Pons (tissue), 1 donor: ENCODE results near the gene B3GNT3.
"Not testable (repeated sequence)": the region's sequence is repeated elsewhere in the genome, so short reads cannot be mapped to it uniquely, and the experiment has no call there.

Experiments used
- DNase-seq: peaks from one replicate; pipeline ENCODE4 v3.0.0-alpha.2; 2016; ENCODE audit warnings: low spot score

The B3GNT3 gene

DNA sequence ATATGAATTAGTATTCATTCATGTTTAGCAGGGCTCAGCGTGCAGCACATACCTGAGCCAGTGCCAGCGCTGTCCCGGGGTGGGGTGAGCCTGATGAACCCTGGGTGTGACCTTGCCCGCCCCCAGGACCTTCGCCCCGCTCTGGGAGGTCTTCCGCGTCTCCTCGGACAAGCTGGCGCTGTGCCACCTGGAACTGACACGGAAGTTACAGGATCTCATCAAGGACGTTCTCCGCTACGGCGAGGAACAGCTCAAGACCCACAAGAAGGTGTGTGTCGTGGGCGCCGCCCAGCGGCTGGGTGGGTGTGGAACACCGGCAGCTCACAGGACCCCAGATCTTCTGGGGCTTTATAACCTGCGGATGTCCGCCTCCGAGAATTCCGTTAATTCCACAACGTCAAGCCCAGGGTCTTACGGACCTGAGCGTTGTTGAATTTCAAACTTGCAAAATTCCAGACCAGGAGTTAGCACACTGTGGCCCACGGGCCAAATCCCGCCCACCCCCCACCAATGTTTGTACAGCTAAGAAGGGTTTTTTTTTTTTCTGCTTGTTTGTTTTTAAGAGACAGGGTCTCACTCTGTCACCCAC lies 28.3 kb upstream of the B3GNT3 start:
- DNase-seq: peak; percentile 81

DNA sequence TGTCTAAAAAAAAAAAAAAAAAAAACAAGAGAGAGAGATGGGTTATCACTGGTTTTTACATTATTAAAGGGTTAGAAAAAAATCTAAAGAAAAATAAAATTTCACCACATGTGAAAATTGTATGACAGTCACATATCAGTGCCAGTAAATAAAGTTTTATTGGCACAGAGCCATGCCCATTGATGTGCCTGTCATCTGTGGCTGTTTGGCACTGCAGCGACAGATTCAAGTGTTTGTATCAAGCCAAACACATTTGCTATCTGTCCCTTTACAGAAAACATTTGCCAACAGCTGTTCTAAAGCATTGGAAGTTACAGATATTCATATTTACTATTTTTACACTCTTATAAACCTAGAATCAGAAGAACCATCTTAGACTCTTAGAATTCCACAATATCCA lies 27.4 kb upstream of the B3GNT3 start:
- peak; percentile 50 for DNase-seq

DNA sequence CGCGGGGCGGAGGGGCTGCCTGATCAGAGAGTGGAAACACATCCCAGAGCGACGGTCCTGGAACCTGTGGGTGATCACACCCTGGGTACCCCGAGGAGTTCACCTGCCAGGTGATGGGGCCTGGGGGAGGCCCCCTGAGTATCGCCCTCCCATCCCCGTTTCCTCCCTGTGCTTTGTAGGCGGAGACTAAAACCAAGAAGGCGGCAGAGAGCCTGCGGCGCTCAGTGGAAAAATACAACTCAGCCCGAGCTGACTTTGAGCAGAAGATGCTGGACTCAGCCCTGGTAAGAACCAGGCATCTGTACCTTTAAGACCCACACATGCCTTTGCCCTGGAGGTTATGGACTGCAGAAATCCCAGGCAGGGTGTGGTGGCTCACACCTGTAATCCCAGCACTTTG lies 24.3 kb upstream of the B3GNT3 start:
- DNase-seq: no peak

DNA sequence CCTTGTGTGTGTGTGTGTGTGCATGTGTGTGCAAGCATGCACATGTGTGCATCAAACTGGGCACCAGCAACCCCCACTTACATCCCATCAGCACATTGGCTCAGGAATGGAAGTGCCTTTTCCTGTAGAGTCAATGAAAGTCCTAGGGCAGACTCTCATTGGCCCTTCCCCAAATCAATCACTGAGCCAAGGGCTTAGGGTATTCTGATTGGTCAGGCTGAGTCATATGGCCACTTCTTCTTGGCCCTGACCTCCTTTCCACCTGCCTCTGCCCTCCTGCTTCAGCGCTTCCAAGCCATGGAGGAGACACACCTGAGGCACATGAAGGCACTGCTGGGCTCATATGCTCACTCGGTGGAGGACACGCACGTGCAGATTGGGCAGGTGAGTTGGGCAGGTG lies 22.8 kb upstream of the B3GNT3 start:
- DNase-seq: no peak

DNA sequence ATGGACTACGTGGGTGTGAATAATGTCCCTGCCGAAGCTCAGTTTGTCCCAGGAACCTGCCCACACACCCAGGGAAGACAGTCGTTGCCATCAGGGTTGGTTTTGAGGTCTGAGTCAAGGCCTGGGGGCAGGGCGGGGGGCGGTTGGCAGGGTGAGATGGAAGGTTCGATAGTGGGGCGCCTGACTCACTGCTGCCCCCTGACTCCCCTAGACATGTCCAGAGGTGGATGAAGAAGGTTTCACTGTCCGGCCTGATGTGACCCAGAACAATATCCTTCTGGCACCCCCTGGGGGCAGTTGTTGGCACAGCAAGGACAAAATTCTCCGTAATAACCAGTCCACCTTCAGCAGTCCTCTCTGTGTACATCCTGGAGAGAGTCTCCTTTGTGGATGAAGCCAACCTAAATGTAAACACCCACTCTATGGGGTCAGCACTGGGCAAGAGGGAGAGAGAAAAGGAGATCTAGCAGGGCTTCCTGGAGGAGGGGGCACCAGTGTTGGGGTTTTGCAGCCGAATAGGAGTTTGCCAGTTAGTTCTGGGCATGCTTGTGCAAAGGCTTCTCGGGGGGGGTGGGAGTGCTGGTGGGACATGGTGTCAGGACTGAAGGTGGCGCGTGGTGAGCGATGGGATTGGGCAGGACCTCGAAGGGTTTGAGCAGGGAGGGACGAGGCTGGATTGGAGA lies 19.6 kb upstream of the B3GNT3 start:
- no peak for DNase-seq

DNA sequence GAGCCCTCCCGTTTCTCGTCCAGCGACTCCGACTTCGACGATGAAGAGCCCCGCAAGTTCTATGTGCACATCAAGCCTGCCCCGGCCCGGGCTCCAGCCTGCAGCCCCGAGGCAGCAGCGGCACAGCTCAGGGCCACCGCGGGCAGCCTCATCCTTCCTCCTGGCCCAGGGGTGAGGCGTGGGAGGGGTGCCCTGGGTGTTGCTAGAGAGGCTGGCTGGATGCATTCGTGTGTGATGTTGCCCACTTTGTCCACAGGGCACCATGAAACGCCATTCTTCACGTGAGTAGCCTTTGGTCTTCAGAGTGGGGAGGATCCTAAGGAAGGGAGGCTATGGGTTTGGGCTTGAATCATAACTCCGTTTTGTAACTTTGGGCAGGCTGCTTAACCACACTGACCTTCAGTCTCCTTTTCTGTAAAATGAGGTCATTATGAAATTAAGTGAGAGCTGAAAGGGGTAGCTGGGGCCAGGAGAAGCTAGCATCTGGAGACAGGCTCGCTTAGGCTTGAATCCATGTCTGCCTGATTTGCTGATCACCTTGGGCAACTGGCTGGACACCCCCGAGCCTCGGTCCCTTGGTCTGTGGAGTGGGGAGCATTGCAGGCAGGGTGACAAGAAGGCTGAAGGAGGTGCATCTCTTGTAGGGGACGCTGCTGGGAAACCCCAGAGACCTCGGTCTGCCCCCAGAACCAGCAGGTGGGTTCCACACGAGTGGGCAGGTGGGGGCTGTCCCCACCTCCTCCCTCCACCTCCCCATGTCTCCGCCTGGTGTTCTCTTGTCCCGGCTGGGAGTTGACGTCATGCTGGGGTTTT lies 18.7 kb upstream of the B3GNT3 start:
- DNase-seq: no peak

DNA sequence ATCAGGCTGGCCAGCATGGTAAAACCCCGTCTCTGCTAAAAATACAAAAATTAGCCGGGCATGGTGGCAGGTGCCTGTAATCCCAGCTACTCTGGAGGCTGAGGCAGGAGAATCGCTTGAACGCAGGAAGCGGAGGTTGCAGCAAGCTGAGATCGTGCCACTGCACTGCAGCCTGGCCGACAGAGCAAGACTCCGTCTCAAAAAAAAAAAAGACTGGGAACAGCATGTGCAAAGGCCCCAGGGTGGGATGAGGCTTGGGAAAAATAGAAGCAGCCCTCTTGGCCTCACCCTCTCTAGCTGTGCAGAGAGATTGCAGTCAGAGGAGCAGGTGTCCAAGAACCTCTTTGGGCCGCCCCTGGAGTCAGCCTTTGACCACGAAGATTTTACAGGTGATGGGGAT lies 17.1 kb upstream of the B3GNT3 start:
- not testable (repeated sequence) for DNase-seq

DNA sequence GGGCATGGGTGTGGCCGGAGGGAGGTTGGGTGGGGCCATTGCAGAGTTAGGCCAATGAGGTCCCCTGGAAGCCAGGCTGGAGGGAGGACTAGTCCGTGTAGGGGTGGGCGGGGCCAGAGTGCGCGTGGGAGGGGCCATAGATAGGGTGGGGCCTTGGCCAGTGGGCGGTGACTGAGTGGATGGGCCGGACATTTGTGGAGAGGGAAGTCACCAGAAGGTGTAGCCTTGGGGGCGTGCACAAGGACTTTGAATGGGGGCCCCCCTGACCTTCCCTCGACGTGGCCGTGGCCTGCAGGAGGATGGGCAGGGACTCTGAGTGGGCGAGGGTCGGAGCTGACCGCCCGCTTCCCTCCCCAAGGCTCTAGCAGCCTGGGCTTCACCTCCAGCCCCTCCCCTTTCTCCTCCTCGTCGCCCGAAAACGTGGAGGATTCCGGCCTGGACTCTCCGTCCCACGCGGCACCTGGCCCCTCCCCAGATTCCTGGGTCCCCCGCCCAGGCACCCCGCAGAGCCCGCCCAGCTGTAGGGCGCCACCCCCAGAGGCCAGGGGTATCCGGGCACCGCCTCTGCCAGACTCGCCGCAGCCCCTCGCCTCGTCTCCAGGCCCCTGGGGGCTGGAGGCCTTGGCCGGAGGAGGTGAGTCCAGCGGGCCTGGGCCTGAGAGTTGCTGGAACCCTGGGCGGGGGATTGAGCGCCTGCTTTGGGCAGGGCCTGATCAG lies 16.5 kb upstream of the B3GNT3 start:
- no peak for DNase-seq

DNA sequence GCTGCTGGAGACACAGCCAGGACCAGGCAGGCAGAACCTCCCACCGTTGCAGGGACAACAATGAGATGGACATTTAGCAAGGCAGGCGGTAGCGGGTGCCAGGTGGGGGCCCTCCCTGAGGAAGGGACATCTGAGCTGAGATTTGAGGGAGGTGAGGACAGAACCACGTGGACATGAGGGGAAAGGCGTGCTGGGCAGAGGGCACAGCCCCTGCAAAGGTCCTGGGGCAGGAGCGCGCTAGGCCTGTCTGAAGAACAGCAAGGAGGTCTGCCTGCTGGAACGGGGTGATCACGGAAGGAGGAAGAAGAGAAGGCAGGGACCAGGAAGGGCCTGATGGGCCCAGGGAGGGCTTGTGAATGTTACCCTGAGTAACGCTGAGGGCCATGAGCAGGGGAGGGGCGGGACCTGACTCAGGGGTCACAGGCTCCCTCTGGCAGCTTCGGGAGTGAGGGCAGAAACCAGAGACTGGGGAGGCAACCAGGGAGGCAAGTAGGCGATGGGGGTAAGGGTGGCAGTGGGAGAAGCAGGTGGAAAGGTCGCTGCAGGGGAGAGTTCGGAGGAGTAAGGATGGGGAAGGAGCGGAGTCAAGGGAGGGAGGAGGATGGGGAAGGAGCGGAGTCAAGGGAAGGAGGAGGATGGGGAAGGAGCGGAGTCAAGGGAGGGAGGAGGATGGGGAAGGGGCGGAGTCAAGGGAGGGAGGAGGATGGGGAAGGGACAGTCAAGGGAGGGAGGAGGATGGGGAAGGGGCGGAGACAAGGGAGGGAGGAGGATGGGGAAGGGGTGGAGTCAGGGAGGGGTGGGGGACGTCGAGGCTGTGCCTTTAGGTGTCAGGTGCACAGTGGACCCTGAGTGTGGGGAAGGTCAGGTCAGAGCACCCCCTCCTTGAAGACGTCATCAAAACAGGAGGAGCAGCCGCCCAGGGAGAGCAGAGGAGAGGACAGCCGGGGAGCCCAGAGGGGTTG lies 15.7 kb upstream of the B3GNT3 start:
- peak; percentile 68 for DNase-seq

DNA sequence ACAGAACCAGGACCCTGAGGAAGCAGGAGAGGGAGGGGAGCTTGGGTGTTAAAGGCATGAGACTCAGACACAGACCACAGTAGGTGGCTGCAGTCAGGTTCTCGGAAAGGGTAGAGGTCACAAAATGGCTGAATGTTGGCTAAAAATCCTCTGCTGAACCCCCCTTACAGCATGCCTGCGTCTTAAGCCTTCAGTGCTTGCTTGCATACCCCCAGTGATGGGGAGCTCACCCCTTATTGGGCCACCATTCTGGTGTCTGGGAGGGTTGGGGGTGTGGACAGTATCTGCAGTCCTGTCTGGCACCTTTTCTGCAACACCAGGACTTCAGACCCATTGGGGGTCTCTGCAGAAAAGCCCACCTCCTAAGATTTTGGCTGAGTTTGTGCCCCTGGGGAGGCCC lies 14.2 kb upstream of the B3GNT3 start:
- DNase-seq: no peak

DNA sequence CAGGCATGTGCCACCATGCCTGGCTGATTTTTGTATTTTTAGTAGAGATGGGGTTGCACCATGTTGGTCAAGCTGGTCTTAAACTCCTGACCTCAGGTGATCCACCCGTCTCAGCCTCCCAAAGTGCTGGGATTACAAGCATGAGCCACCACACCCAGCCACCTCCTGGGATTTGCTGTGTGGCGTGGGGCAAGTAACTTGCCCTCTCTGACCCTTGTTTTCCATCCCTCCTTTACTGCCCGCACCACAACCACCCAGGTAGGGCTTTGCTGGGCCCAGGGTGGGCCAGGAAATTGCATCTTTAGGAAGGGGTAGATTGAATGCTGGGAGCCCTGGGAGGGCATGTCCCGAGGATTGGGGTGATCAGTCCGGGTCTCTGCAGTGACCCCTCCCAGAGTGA lies 11.2 kb upstream of the B3GNT3 start:
- DNase-seq: not testable (repeated sequence)

DNA sequence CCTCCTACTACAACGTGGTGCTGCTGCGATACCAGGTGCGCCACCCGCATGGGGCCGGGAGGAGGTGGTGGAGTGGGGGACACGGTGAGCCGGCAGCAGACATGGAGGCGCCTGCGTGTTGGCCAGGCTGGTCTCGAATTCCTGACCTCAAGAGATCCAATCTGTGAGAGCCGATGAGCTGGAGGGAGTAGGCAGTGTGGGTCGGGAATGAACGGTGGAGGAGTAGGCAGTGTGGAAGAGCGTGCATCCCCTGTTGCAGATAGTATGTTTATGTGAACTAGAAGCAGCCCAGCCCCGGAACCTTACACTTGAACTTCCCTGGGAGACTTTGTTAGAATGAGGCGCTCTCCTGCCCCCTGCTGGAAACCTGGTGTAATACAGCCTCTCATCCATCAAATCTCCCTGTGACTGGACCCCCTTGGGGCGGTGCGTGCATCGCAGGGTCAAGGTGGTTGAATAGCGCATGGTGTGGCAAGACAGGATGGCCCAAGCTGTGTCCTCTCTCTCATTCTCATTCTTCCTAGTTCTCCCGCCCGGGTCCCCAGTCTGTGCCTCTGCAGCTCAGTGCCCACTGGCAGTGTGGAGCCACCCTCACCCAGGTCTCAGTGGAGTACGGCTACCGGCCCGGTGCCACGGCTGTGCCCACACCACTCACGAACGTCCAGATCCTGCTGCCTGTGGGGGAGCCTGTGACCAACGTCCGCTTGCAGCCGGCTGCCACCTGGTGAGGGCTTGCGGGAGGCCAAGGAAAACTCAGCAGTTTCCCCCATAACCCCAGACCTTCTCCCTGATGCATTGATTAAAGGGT lies 10.5 kb upstream of the B3GNT3 start:
- DNase-seq: peak; percentile 61

DNA sequence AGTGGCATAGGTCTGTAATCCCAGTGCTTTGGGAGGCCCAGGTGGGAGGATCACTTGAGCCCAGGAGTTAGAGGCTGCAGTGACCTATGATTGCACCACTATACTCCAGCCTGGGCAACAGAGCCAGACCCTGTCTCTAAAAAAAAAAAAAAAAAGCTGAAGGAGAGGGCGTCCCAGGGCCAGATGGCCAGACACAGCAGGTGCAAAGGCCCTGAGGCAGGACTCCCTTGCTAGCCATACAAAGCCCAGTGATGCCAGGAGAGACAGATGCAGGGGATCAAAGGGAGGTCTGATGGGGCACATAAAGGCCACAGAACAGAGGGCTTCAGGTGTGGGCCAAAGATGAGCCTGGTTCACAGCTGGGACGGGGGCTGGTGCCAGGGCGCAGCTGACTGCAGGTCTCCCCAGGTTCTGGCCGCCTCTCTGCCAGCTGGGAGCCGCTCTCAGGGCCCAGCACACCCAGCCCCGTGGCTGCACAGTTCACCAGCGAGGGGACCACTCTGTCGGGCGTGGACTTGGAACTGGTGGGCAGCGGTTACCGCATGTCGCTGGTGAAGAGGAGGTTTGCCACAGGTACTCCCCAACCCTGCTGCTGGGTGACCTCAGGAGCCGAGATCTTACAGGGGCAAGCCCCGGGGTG lies 7.5 kb upstream of the B3GNT3 start:
- DNase-seq: no peak

DNA sequence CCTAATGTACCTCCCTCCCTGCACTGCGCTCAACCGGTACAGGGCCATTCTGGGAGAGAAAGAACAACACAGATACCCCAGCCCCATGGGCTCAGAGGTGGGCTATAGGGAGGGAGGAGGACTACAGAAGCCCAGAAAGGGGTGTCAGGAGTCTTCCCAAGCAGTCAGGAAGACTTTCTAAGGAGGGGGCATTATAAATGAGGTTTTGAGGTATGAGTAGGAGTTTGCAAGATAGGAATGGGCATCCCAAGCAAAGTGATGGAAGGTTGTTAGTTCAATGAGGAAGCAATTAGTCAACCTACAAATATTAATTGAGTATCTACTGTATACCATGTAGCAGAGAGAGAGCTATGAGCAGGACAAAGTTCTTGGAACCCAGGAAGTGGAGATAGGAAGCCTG lies 6.3 kb upstream of the B3GNT3 start:
- no peak for DNase-seq

DNA sequence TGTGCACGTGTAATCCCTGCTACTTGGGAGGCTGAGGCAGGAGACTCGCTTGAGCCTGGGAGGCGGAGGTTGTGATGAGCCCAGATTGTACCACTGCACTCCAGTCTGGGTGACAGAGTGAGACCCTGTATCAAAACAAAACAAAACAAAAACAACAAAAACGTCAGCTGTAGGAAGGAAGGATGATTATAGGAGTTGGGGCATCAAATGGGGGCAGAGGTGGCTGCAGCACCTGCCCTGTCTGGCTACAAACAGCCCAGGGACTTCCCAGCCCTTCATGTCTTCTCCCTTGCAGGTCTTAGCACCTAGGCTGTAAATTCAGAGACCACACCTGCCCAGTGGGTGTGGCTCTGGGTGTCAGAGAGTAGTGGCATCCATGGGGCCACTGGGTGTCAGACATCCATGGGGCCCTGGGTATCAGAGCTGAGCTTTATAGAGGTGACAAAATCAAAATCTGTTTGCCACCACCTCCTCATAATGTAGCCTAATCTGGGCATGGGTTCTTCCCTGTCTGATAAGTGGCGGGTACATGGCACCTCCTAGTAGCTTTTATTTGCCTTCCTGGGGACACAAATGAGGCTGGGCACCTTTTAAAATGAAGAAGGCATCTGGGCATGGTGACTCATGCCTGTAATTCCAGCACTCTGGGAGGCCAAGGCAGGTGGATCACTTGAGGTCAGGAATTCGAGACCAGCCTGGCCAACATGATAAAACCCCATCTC lies 4.7 kb upstream of the B3GNT3 start:
- DNase-seq: no peak

DNA sequence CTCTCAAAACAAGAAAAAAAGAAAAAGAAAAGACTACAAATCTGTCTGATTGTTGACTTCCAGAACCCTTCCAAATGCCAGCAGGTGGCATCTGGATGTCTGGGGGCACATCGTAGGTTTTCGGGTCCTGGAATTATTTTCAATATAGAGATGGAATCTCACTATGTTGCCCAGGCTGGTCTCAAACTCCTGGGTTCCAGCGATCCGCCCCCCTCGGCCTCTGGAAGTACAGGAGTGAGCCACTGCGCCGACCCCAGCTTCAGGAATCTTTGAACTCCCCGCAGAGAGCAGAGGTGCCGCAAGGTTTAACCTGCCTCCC lies 567 bp upstream of the B3GNT3 start:
- DNase-seq: no peak

DNA sequence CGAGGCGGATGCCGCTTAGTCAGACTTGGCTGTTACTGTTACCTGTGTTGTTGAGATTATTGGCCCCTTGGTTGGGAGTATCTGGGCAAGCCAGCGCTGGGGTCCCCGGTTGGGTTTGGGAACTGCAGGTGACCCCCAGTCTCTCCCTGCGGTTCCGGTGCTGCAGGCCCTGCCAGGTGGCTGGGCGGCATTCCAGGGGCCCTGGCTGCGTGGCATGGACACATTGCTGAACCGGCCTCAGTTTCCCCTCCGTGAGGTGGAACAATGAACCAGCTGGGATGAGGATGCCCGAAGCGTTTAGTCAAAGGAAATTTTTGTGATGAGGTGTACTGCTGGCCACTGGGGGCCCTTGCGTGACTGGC lies 538 bp downstream of the B3GNT3 start:
- no peak for DNase-seq

DNA sequence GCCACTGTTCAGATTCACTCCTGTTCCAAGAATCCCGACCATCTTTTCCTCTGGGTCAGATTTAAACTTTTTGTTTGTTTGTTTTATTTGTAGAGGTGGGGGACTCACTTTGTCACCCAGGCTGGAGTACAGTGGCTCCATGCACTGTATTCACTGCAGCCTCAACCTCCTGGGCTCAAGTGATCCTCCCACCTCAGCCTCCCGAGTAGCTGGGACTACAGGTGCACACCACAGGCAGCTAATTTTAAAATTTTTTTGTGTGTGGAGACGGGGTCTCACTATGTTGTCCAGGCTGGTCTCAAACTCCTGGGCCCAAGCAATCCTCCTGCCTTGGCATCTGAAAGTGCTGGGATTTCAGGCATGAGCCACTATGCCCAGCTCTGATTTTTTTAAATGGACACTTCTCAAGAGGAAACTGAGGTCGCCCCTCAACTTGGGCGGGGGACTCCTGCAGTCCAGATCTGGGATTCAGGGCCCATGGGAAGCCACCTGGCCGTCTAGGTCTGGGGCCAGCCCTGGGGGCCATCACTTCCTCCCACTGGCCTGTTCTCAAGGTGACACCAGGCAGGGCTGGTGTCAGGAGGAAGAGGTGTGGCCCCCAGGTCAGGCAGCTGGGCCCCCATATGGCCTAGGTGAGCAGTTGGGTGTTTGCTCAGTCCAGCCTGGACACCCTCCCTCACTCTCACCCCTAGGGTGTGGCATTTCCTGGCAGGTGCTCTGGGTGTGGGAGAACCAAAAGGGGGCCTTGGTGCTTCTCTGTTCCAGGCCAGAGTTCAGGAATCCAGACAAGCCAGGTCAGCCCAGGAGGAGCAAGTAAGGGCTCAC lies 1.3 kb downstream of the B3GNT3 start:
- DNase-seq: no peak
